Vagina (tissue), 2 donors: ENCODE results near the gene PARVB.

ENCODE experiments used
- CTCF ChIP-seq, 3 experiments: fragments of 450-650 bp in 2 of 3; fragments of 200-600 bp in 1 of 3; sonication (generic) in 1 of 3; IDR thresholded peaks; one replicate each; pipeline ENCODE4 v1.5.1; 2017 to 2019; ENCODE audit warnings: antibody characterized with exemption in 3 of 3, mild to moderate bottlenecking in 2 of 3, moderate library complexity in 2 of 3
- POLR2A ChIP-seq, 2 donors: fragments of 450-650 bp; IDR thresholded peaks; one replicate each; pipeline ENCODE4 v1.6.1; 2017; ENCODE audit warnings: antibody characterized with exemption in 2 of 2, mild to moderate bottlenecking in 2 of 2, moderate library complexity in 2 of 2

- TF ChIP-seq CTCF (IDR thresholded peaks at IDR 0.05) (no peak), POLR2A (IDR thresholded peaks at IDR 0.05) (no peak)
Observed at GRCh38 chr22:44116331-44116730, 92.2 kb downstream of the PARVB start.
